WTC11 (cell line): ENCODE results near the gene CASD1. TPM values are rescaled to one million over a fixed set of nuclear protein-coding genes. Genes with fewer than 3 reads are reported as not detected.

Source experiments
- ATAC-seq: fragments of 200-7000 bp; cut with Tn5 transposase; 2 replicates; pipeline ENCODE4 v1.10.0; 2021; ENCODE audit warnings: mild to moderate bottlenecking, moderate library complexity
- CTCF ChIA-PET: fragments of 300-600 bp; sonication (Branson Sonifier 250); formaldehyde crosslinking; loops from one replicate; lab custom pipeline; 2021; ENCODE audit warnings: antibody characterized with exemption; lab: Charles Lee
- POLR2A ChIA-PET: fragments of 350-600 bp; sonication (Branson Sonifier 250); formaldehyde crosslinking; loops from one replicate; lab custom pipeline; 2021; ENCODE audit warnings: antibody characterized with exemption; lab: Charles Lee
- DNase-seq: peaks from one replicate; pipeline ENCODE4 v3.0.0; 2021; ENCODE audit warnings: low spot score
- H3K27ac Mint-ChIP-seq: 2 replicates; pipeline ENCODE4 v1.8.0; 2021; ENCODE audit warnings: mixed read lengths
- H3K27me3 Mint-ChIP-seq: 2 replicates; pipeline ENCODE4 v1.8.0; 2021; ENCODE audit warnings: low read depth, mild to moderate bottlenecking, moderate library complexity, mixed read lengths
- H3K36me3 Mint-ChIP-seq: 2 replicates; pipeline ENCODE4 v1.8.0; 2021; ENCODE audit warnings: mixed read lengths
- H3K4me1 Mint-ChIP-seq: 2 replicates; pipeline ENCODE4 v1.8.0; 2022; ENCODE audit warnings: mixed read lengths
- H3K4me3 Mint-ChIP-seq: 2 replicates; pipeline ENCODE4 v1.8.0; 2021; ENCODE audit warnings: mild to moderate bottlenecking, moderate library complexity, mixed read lengths
- H3K9me3 Mint-ChIP-seq: 2 replicates; pipeline ENCODE4 v1.8.0; 2021; ENCODE audit warnings: mixed read lengths
- EMX1 ChIP-seq: fragments of 250-450 bp; sonication (Bioruptor Pico); IDR thresholded peaks from 2 replicates; pipeline ENCODE4 v1.8.0; 2021; ENCODE audit warnings: mild to moderate bottlenecking
- FOXK1 ChIP-seq: sonication (generic); formaldehyde crosslinking; IDR thresholded peaks from 2 replicates; pipeline ENCODE4 v1.8.0; 2022; ENCODE audit warnings: mild to moderate bottlenecking, moderate library complexity, missing genetic modification reagents
- FOXP1 ChIP-seq: sonication (generic); formaldehyde crosslinking; IDR thresholded peaks from 2 replicates; pipeline ENCODE4 v1.8.0; 2022; ENCODE audit warnings: missing genetic modification reagents, mild to moderate bottlenecking, moderate library complexity, borderline replicate concordance
- GTF2I ChIP-seq: fragments of 250-450 bp; sonication (Bioruptor Pico); conservative IDR thresholded peaks from 2 replicates; pipeline ENCODE4 v1.4.0; 2021; ENCODE audit warnings: mild to moderate bottlenecking
- IRF2 ChIP-seq: sonication (generic); formaldehyde crosslinking; IDR thresholded peaks from 2 replicates; pipeline ENCODE4 v1.8.0; 2022; ENCODE audit warnings: low read depth, missing genetic modification reagents, borderline replicate concordance
- JAZF1 ChIP-seq: fragments of 250-450 bp; sonication (Bioruptor Pico); IDR thresholded peaks from 2 replicates; pipeline ENCODE4 v1.9.0; 2021; ENCODE audit warnings: moderate library complexity, mild to moderate bottlenecking, inconsistent platforms
- MYBL2 ChIP-seq: sonication (generic); formaldehyde crosslinking; IDR thresholded peaks from 2 replicates; pipeline ENCODE4 v1.8.1; 2023; ENCODE audit warnings: mild to moderate bottlenecking, moderate library complexity, missing genetic modification reagents
- NR1H2 ChIP-seq: sonication (generic); formaldehyde crosslinking; IDR thresholded peaks from 2 replicates; pipeline ENCODE4 v1.9.0; 2021; ENCODE audit warnings: mild to moderate bottlenecking, moderate library complexity, missing genetic modification reagents
- NR3C1 ChIP-seq: sonication (generic); formaldehyde crosslinking; conservative IDR thresholded peaks from 2 replicates; pipeline ENCODE4 v1.8.1; 2023; ENCODE audit warnings: low read depth, mild to moderate bottlenecking, missing genetic modification reagents
- SMAD3 ChIP-seq: sonication (generic); formaldehyde crosslinking; IDR thresholded peaks from 2 replicates; pipeline ENCODE4 v1.8.0; 2022; ENCODE audit warnings: missing genetic modification reagents, mild to moderate bottlenecking, borderline replicate concordance
- SOX15 ChIP-seq: fragments of 250-450 bp; sonication (Bioruptor Pico); IDR thresholded peaks from 2 replicates; pipeline ENCODE4 v1.9.0; 2021; ENCODE audit warnings: mild to moderate bottlenecking
- SP1 ChIP-seq: sonication (generic); formaldehyde crosslinking; conservative IDR thresholded peaks from 2 replicates; pipeline ENCODE4 v1.8.1; 2022; ENCODE audit warnings: missing genetic modification reagents
- ZNF121 ChIP-seq: sonication (generic); formaldehyde crosslinking; IDR thresholded peaks from 2 replicates; pipeline ENCODE4 v1.8.0; 2023; ENCODE audit warnings: missing genetic modification reagents
- total RNA-seq: library from RNA; stranded (reverse); gene quantifications from 3 replicates; pipeline ENCODE4 v1.2.3, GENCODE V29; 2021
- TF ChIP-seq, protein P1 (sequence below): sonication (generic); formaldehyde crosslinking; IDR thresholded peaks from 2 replicates; pipeline ENCODE4 v1.8.1; 2022; ENCODE audit warnings: mild to moderate bottlenecking, moderate library complexity, missing genetic modification reagents
- TF ChIP-seq, protein P2 (sequence below): sonication (generic); formaldehyde crosslinking; IDR thresholded peaks from 2 replicates; pipeline ENCODE4 v1.8.1; 2023; ENCODE audit warnings: mild to moderate bottlenecking, missing genetic modification reagents, moderate library complexity
- TF ChIP-seq, protein P3 (sequence below): sonication (generic); formaldehyde crosslinking; IDR thresholded peaks from 2 replicates; pipeline ENCODE4 v1.8.1; 2023; ENCODE audit warnings: mild to moderate bottlenecking, missing genetic modification reagents, moderate library complexity
- TF ChIP-seq, protein P4 (sequence below): sonication (generic); formaldehyde crosslinking; conservative IDR thresholded peaks from 2 replicates; pipeline ENCODE4 v1.8.1; 2023; ENCODE audit warnings: mild to moderate bottlenecking, low read depth, missing genetic modification reagents, moderate library complexity
- TF ChIP-seq, protein P5 (sequence below): fragments of 250-450 bp; sonication (Bioruptor Pico); IDR thresholded peaks from 2 replicates; pipeline ENCODE4 v1.9.0; 2021; ENCODE audit warnings: mild to moderate bottlenecking
- TF ChIP-seq, protein P6 (sequence below): sonication (generic); formaldehyde crosslinking; IDR thresholded peaks from 2 replicates; pipeline ENCODE4 v1.8.1; 2023; ENCODE audit warnings: mild to moderate bottlenecking, missing genetic modification reagents
- TF ChIP-seq, protein P7 (sequence below): sonication (generic); formaldehyde crosslinking; IDR thresholded peaks from 2 replicates; pipeline ENCODE4 v1.8.0; 2023; ENCODE audit warnings: missing genetic modification reagents

The CASD1 gene
- total RNA-seq, 1 experiment from 2014 or later, result 19.5 TPM

DNA sequence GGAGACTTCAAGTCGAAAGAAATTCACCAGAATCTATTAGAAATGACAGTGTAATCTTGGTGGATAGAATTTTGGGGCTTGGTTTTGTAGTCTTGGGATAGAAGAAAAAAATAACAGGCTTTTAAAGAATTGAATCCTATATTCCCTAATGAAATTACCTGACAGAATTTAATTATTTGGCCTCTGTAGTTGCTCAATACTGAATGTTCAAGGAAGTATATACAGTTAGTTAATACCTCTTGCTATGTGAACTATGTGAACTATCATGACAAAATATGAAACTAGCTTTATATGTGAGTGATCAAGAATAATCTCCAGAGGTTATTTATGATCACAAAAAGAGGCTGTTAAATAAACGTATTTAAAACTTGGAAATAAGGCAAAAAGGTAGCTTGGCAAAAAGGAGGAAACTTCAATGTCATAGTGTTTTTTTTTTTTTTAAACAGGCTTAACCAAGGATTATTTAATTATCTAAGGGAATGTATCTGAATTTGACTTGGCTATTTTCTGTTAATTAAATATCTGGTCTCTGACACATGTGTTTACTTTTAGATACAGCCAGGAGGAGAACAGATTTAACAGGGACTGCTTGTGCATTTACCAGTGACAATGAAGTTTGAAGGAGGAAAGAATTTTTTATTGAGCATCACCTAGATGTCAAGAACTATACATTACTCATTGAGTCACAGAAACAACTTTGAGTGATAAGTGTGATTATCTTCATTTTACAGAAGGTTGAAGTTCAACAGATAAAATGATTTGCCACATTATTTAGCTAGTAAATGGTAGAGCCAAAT lies 11.5 kb upstream of the CASD1 start (continued):
- TF ChIP-seq, protein P1, sequence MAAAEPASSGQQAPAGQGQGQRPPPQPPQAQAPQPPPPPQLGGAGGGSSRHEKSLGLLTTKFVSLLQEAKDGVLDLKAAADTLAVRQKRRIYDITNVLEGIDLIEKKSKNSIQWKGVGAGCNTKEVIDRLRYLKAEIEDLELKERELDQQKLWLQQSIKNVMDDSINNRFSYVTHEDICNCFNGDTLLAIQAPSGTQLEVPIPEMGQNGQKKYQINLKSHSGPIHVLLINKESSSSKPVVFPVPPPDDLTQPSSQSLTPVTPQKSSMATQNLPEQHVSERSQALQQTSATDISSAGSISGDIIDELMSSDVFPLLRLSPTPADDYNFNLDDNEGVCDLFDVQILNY (CRISPR knock-in tag), result no peak
- TF ChIP-seq JAZF1 (CRISPR knock-in tag), result no peak

DNA sequence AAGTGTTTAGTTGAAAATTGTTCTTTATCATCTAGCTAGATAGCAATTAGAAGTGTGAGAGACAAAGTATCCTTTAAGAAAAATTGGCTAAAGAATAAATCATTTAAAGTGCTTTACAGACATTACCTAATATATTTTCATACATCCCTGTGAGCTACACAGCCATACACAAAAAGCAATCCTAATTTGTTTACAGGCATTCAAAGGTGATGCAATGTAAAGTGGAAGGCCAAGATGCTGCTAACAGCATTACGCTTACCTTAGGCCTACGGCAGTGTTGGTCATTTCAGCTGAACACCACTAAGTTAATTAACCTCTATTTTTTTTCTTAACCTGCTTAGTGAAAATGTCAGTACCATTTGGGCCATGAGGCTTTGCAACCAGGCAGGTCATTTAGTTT lies 10.7 kb upstream of the CASD1 start:
- CTCF ChIA-PET, result no interaction called here
- H3K36me3 Mint-ChIP-seq, result peaks cover 3% of the 10 kb centered on the region; the same call in 1 of the 2 replicates
- no peak overlapping the region for H3K27ac Mint-ChIP-seq
- H3K9me3 Mint-ChIP-seq, result peaks cover 13% of the 10 kb centered on the region
- no peak overlapping the region for H3K4me3 Mint-ChIP-seq
- no peaks in the 10 kb centered on the region for H3K4me1 Mint-ChIP-seq
- no peak for DNase-seq
- no peaks in the 10 kb centered on the region for H3K27me3 Mint-ChIP-seq
- TF ChIP-seq, protein P1 (CRISPR knock-in tag), result no peak
- no peak for TF ChIP-seq NR1H2 (CRISPR knock-in tag)
- TF ChIP-seq, all 79 proteins: peak for 0
- ATAC-seq, result no peak
- POLR2A ChIA-PET, result no interaction called here

DNA sequence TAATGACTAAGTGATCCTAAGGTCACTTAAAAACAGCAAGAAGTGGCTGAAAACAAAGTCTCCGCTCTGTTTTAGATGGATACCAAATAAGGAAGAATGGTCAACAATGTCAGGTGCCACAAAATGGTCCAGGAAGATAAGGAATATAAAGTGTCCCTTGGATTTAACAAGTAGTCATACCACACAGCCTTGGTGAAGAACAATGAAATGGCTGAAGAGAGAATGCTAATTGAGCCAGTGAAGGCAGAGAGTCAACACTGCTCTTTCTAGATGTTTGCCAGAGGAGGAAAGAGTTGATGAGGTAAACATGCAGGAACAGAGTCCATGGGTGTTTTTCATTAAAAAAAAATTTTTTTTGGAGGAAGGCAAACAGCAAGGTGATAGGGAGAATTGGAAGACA lies 2.1 kb upstream of the CASD1 start:
- TF ChIP-seq, protein P2, sequence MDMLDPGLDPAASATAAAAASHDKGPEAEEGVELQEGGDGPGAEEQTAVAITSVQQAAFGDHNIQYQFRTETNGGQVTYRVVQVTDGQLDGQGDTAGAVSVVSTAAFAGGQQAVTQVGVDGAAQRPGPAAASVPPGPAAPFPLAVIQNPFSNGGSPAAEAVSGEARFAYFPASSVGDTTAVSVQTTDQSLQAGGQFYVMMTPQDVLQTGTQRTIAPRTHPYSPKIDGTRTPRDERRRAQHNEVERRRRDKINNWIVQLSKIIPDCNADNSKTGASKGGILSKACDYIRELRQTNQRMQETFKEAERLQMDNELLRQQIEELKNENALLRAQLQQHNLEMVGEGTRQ, result no peak
- TF ChIP-seq MYBL2 (CRISPR knock-in tag), result no peak
- TF ChIP-seq, protein P3, sequence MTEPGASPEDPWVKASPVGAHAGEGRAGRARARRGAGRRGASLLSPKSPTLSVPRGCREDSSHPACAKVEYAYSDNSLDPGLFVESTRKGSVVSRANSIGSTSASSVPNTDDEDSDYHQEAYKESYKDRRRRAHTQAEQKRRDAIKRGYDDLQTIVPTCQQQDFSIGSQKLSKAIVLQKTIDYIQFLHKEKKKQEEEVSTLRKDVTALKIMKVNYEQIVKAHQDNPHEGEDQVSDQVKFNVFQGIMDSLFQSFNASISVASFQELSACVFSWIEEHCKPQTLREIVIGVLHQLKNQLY (CRISPR knock-in tag), result no peak
- TF ChIP-seq SP1 (CRISPR knock-in tag), result no peak
- TF ChIP-seq SMAD3 (CRISPR knock-in tag), result no peak
- TF ChIP-seq, protein P4, sequence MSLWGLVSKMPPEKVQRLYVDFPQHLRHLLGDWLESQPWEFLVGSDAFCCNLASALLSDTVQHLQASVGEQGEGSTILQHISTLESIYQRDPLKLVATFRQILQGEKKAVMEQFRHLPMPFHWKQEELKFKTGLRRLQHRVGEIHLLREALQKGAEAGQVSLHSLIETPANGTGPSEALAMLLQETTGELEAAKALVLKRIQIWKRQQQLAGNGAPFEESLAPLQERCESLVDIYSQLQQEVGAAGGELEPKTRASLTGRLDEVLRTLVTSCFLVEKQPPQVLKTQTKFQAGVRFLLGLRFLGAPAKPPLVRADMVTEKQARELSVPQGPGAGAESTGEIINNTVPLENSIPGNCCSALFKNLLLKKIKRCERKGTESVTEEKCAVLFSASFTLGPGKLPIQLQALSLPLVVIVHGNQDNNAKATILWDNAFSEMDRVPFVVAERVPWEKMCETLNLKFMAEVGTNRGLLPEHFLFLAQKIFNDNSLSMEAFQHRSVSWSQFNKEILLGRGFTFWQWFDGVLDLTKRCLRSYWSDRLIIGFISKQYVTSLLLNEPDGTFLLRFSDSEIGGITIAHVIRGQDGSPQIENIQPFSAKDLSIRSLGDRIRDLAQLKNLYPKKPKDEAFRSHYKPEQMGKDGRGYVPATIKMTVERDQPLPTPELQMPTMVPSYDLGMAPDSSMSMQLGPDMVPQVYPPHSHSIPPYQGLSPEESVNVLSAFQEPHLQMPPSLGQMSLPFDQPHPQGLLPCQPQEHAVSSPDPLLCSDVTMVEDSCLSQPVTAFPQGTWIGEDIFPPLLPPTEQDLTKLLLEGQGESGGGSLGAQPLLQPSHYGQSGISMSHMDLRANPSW (CRISPR knock-in tag), result no peak
- no peak for TF ChIP-seq SOX15
- TF ChIP-seq, protein P5, sequence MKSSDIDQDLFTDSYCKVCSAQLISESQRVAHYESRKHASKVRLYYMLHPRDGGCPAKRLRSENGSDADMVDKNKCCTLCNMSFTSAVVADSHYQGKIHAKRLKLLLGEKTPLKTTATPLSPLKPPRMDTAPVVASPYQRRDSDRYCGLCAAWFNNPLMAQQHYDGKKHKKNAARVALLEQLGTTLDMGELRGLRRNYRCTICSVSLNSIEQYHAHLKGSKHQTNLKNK, result no peak
- no peak for TF ChIP-seq FOXP1 (CRISPR knock-in tag)
- Mint-ChIP-seq H3K4me3 (no peak overlapping the region), H3K27ac (no peak overlapping the region), H3K36me3 (no peaks in the 10 kb centered on the region), H3K4me1 (peaks cover 27% of the 10 kb centered on the region), H3K9me3 (no peaks in the 10 kb centered on the region), H3K27me3 (no peaks in the 10 kb centered on the region)
- CTCF ChIA-PET, result no interaction called here
- DNase-seq, result no peak
- POLR2A ChIA-PET, result no interaction called here
- ATAC-seq, result no peak

DNA sequence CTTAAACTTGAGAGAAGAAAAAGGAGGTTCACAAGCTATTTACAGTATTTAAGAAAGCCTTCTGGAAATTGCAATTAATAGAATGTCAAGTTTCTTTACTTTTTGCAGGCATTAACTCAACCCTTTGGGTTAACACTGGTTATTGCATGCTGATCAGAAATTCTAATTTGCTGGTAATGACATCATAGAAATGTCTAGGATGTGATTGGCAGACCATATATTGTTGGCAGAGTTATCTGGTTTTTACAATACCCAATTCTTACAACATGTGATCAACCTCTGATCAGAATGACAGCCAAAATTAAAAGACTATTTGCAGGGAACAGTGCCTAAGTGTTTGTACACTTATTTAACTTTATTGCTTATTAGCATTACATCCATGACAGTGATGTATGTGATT lies 1.6 kb upstream of the CASD1 start:
- Mint-ChIP-seq H3K9me3 (no peaks in the 10 kb centered on the region), H3K27me3 (no peaks in the 10 kb centered on the region), H3K36me3 (no peaks in the 10 kb centered on the region), H3K4me1 (peaks cover 32% of the 10 kb centered on the region), H3K27ac (no peak overlapping the region), H3K4me3 (no peak overlapping the region)
- no peak for DNase-seq
- POLR2A ChIA-PET, result no interaction called here
- CTCF ChIA-PET, result no interaction called here
- no peak for ATAC-seq
- TF ChIP-seq GTF2I (CRISPR knock-in tag) (no peak), FOXK1 (CRISPR knock-in tag) (no peak), EMX1 (CRISPR knock-in tag) (no peak), IRF2 (CRISPR knock-in tag) (no peak), NR3C1 (no peak), ZNF121 (CRISPR knock-in tag) (no peak)
- TF ChIP-seq, protein P6, sequence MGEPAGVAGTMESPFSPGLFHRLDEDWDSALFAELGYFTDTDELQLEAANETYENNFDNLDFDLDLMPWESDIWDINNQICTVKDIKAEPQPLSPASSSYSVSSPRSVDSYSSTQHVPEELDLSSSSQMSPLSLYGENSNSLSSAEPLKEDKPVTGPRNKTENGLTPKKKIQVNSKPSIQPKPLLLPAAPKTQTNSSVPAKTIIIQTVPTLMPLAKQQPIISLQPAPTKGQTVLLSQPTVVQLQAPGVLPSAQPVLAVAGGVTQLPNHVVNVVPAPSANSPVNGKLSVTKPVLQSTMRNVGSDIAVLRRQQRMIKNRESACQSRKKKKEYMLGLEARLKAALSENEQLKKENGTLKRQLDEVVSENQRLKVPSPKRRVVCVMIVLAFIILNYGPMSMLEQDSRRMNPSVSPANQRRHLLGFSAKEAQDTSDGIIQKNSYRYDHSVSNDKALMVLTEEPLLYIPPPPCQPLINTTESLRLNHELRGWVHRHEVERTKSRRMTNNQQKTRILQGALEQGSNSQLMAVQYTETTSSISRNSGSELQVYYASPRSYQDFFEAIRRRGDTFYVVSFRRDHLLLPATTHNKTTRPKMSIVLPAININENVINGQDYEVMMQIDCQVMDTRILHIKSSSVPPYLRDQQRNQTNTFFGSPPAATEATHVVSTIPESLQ (CRISPR knock-in tag), result no peak
- TF ChIP-seq, protein P7, sequence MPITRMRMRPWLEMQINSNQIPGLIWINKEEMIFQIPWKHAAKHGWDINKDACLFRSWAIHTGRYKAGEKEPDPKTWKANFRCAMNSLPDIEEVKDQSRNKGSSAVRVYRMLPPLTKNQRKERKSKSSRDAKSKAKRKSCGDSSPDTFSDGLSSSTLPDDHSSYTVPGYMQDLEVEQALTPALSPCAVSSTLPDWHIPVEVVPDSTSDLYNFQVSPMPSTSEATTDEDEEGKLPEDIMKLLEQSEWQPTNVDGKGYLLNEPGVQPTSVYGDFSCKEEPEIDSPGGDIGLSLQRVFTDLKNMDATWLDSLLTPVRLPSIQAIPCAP (CRISPR knock-in tag), result no peak
